SU-DHL-6 (cell line): ENCODE data around the gene ATP10A.
"Not testable (repeated sequence)": the region's sequence is repeated elsewhere in the genome, so short reads cannot be mapped to it uniquely, and the experiment has no call there.

Experiments used
- H2AFZ ChIP-seq: fragments of 200-600 bp; sonication (generic); 2 replicates; pipeline ENCODE4 v1.6.1; 2014; ENCODE audit warnings: low read depth, mild to moderate bottlenecking, moderate library complexity, mixed read lengths, antibody characterized with exemption, low read length; ENCODE audit not compliant: severe bottlenecking
- H3F3A ChIP-seq: fragments of 200-600 bp; shearing (Covaris generic); 2 replicates; pipeline ENCODE4 v1.6.0; 2016; ENCODE audit warnings: antibody characterized with exemption, mild to moderate bottlenecking; ENCODE audit not compliant: insufficient read depth
- H3K27ac ChIP-seq: fragments of 200-600 bp; sonication (generic); 2 replicates; pipeline ENCODE4 v1.5.1; 2016; ENCODE audit warnings: low read depth, mild to moderate bottlenecking, low read length, moderate library complexity, mixed read lengths
- H3K27me3 ChIP-seq: fragments of 200-600 bp; sonication (generic), shearing (Covaris generic); 2 replicates; pipeline ENCODE4 v1.6.0; 2014; ENCODE audit warnings: mild to moderate bottlenecking, low read length
- H3K36me3 ChIP-seq: fragments of 200-600 bp; sonication (generic); 2 replicates; pipeline ENCODE4 v1.6.1; 2014; ENCODE audit warnings: mild to moderate bottlenecking, low read length, mixed read lengths
- H3K4me2 ChIP-seq: fragments of 300-600, 200-600 bp; shearing (Covaris generic), sonication (generic); 2 replicates; pipeline ENCODE4 v1.6.0; 2014; ENCODE audit warnings: low read length, low read depth, mild to moderate bottlenecking; ENCODE audit not compliant: poor library complexity, severe bottlenecking
- H3K4me3 ChIP-seq: fragments of 200-600 bp; sonication (generic); 2 replicates; pipeline ENCODE4 v1.5.1; 2014; ENCODE audit warnings: antibody characterized with exemption, low read length, mild to moderate bottlenecking, mixed read lengths; ENCODE audit not compliant: insufficient read depth, poor library complexity, severe bottlenecking
- H3K79me2 ChIP-seq: fragments of 200-600 bp; sonication (generic); 2 replicates; pipeline ENCODE4 v1.6.1; 2014; ENCODE audit warnings: mild to moderate bottlenecking, low read length, moderate library complexity; ENCODE audit not compliant: insufficient read depth
- H3K9ac ChIP-seq: fragments of 200-600 bp; sonication (generic); 2 replicates; pipeline ENCODE4 v1.7.0; 2014; ENCODE audit warnings: mild to moderate bottlenecking, low read length
- H3K9me2 ChIP-seq: fragments of 200-600 bp; sonication (generic); replicated peaks from 2 replicates; pipeline ENCODE4 v1.6.1; 2014; ENCODE audit warnings: low read length; ENCODE audit not compliant: insufficient read depth
- H3K9me3 ChIP-seq: fragments of 200-600 bp; sonication (generic); 2 replicates; pipeline ENCODE4 v1.6.1; 2014; ENCODE audit warnings: low read length, mixed read lengths; ENCODE audit not compliant: insufficient read depth
- H4K20me1 ChIP-seq: fragments of 200-600 bp; sonication (generic); 2 replicates; pipeline ENCODE4 v1.6.1; 2014; ENCODE audit warnings: low read depth, mild to moderate bottlenecking, antibody characterized with exemption, low read length, moderate library complexity, mixed read lengths
- EZH2phosphoT487 ChIP-seq: fragments of 200-600 bp; sonication (generic), shearing (Covaris generic); conservative IDR thresholded peaks from 2 replicates; pipeline ENCODE4 v1.6.1; 2018; ENCODE audit warnings: mild to moderate bottlenecking, antibody characterized with exemption, low read length, moderate library complexity, mixed read lengths
- TF ChIP-seq, protein P1 (sequence below): fragments of 200-600 bp; sonication (generic); IDR thresholded peaks from one replicate; pipeline ENCODE4 v1.5.1; 2017; ENCODE audit warnings: antibody characterized with exemption, mild to moderate bottlenecking, low read length, moderate library complexity; ENCODE audit not compliant: insufficient read depth, poor library complexity, severe bottlenecking

ATP10A gene

DNA sequence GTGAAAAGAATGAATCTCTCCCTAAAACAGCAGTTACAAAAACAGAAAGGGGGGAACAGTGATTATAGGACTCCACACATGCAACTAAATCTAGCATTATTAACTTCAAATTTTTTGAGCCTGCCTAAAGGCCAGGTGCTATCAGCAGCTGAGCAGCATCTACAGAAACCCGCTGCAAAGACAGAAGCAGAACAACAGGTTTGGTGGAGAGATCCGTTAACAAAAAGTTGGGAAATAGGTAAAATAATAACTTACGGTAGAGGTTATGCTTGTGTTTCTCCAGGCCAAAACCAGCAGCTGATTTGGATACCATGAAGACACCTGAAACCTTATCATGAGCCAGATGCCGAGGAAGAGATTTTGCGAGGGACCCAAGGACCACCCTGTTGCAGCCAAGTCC, 222.7 kb downstream of the ATP10A start:
- H3K4me3 ChIP-seq: no peak overlapping the region
- no peak overlapping the region for H2AFZ ChIP-seq
- no peaks in the 10 kb centered on the region for H3K9me2 ChIP-seq
- H3K79me2 ChIP-seq: no peaks in the 10 kb centered on the region
- TF ChIP-seq, protein P1, sequence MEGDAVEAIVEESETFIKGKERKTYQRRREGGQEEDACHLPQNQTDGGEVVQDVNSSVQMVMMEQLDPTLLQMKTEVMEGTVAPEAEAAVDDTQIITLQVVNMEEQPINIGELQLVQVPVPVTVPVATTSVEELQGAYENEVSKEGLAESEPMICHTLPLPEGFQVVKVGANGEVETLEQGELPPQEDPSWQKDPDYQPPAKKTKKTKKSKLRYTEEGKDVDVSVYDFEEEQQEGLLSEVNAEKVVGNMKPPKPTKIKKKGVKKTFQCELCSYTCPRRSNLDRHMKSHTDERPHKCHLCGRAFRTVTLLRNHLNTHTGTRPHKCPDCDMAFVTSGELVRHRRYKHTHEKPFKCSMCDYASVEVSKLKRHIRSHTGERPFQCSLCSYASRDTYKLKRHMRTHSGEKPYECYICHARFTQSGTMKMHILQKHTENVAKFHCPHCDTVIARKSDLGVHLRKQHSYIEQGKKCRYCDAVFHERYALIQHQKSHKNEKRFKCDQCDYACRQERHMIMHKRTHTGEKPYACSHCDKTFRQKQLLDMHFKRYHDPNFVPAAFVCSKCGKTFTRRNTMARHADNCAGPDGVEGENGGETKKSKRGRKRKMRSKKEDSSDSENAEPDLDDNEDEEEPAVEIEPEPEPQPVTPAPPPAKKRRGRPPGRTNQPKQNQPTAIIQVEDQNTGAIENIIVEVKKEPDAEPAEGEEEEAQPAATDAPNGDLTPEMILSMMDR: no peak
- TF ChIP-seq EZH2phosphoT487: no peak
- H3K9me3 ChIP-seq: no peaks in the 10 kb centered on the region
- no peak overlapping the region for H3K27ac ChIP-seq
- no peaks in the 10 kb centered on the region for H3K27me3 ChIP-seq
- no peak overlapping the region for H3K9ac ChIP-seq
- H3K4me2 ChIP-seq: no peak overlapping the region
- H4K20me1 ChIP-seq: no peaks in the 10 kb centered on the region
- no peaks in the 10 kb centered on the region for H3K36me3 ChIP-seq
- H3F3A ChIP-seq: no peaks in the 10 kb centered on the region

DNA sequence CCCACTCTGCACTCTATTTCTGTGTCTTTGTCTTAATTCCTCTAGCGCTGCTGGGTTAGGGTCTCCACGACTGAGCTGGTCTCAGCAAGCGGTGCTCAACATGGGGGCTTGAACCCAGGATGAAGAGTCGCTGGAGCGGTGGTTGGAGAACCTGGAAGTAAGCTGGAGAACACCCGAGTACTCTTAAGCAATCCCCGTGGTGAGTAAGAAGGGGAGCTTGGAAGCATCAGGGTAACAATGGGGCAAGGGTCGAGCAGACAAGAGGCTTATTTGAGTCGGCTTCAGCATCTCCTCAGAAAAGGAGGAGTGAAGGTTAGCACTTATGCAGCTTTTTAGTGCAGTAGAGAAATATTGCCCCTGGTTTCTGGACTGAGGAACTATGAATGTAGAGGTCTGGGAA, 226.6 kb downstream of the ATP10A start:
- not testable (repeated sequence) for H3K9ac ChIP-seq, H3K4me3 ChIP-seq, H2AFZ ChIP-seq, H3K79me2 ChIP-seq, H3F3A ChIP-seq, H3K27ac ChIP-seq, H3K27me3 ChIP-seq, H4K20me1 ChIP-seq, H3K36me3 ChIP-seq, H3K9me3 ChIP-seq, H3K9me2 ChIP-seq, H3K4me2 ChIP-seq

DNA sequence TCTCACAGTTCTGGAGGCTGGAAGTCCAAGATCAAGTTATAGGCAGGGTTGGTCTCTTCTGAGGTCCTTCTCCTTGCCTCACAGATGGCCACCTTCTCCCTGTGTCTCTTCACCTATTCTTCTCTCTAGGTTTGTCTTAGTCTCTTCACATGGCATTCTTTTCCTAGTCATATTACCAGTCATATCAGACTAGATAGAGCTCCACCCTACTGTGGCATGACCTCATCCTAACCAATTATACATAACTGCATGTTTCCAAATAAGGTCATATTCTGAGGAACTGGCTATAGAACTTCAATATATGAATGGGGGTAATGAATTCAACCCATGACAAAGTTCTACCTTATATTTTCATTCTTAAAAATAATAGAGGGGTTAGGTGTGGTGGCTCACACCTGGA, 227.9 kb downstream of the ATP10A start:
- Histone ChIP-seq H3F3A (no peaks in the 10 kb centered on the region), H3K36me3 (no peaks in the 10 kb centered on the region), H3K27me3 (no peaks in the 10 kb centered on the region), H3K4me3 (no peak overlapping the region), H3K9ac (no peak overlapping the region), H3K79me2 (no peaks in the 10 kb centered on the region), H3K4me2 (no peak overlapping the region), H3K9me3 (no peaks in the 10 kb centered on the region), H4K20me1 (no peaks in the 10 kb centered on the region), H2AFZ (no peak overlapping the region), H3K9me2 (no peaks in the 10 kb centered on the region), H3K27ac (no peak overlapping the region)
- no peak for TF ChIP-seq EZH2phosphoT487
- TF ChIP-seq, protein P1: no peak

DNA sequence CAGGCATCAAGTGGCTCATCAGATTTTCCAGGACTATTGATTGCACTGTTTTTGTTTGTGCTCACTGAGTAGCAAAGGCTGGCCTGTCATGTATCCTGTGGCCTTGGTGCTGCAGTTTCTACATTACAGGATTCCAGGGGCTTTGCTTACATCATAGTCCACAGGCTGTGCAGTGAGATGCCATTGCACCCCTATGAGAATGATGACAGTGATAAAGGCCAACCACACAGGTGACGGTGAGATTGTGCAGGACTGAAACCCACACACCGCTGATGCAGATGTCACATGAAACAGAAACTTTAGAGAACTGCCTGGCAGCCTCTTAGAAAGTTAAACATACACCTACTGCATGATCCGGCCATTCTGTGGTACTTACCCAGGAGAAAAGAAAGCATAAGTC, 229.3 kb downstream of the ATP10A start:
- no peaks in the 10 kb centered on the region for H3K9me2 ChIP-seq
- no peak overlapping the region for H3K4me2 ChIP-seq
- no peak overlapping the region for H3K9ac ChIP-seq
- no peak overlapping the region for H3K27ac ChIP-seq
- H4K20me1 ChIP-seq: no peaks in the 10 kb centered on the region
- H3K27me3 ChIP-seq: no peaks in the 10 kb centered on the region
- H3K9me3 ChIP-seq: no peaks in the 10 kb centered on the region
- H2AFZ ChIP-seq: no peak overlapping the region
- H3F3A ChIP-seq: no peaks in the 10 kb centered on the region
- no peaks in the 10 kb centered on the region for H3K36me3 ChIP-seq
- no peaks in the 10 kb centered on the region for H3K79me2 ChIP-seq
- no peak overlapping the region for H3K4me3 ChIP-seq
- no peak for TF ChIP-seq EZH2phosphoT487
- TF ChIP-seq, protein P1: no peak
